GM12873 (cell line): Measurements from ENCODE around the gene NTRK2.

Experiments used
- CTCF ChIP-seq: IDR thresholded peaks from 2 replicates; pipeline ENCODE4 v1.5.1; 2012; ENCODE audit warnings: low read depth, mild to moderate bottlenecking, moderate library complexity, low read length, control low read depth; ENCODE audit not compliant: insufficient read depth; ENCODE audit errors: missing control alignments

Gene NTRK2

DNA sequence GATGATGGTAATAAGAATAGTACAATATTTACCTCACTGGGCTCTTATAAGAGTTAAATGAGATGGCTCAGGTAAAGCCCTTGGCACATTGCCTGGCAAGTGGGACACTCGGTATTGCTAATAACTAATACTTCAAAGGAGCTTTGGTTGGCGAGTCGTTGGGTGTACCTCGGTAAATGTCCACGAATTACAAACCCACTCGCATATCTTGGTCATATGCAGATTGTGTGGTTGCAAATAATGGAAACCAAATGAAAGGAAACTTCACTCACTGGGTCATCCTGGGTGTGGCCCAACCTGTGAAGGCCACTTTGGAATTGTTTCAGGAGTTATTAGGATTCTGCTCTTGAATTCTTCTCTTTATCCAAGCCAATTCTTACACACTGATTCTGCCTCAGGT lies 147.5 kb downstream of the NTRK2 start:
- no peak for TF ChIP-seq CTCF

DNA sequence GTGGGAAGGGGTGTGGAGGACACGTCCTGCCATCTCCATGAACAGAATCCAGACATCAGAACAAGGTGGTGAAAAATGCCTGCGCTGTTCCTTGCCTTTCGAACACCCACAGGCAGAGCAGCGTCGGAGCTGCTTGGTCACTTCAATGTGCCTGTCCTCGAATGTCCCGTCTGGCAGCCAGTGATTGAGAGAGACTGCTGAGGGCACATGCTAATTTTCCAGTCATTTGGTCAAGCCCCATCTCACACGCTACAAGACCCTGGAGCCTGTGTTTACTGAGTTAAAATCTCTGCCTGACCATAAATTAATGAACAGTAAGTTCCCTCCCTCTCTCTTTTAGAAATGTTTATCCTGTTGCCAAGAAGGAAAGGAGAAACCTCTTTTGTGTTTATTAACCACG lies 149.3 kb downstream of the NTRK2 start:
- TF ChIP-seq CTCF, result no peak

DNA sequence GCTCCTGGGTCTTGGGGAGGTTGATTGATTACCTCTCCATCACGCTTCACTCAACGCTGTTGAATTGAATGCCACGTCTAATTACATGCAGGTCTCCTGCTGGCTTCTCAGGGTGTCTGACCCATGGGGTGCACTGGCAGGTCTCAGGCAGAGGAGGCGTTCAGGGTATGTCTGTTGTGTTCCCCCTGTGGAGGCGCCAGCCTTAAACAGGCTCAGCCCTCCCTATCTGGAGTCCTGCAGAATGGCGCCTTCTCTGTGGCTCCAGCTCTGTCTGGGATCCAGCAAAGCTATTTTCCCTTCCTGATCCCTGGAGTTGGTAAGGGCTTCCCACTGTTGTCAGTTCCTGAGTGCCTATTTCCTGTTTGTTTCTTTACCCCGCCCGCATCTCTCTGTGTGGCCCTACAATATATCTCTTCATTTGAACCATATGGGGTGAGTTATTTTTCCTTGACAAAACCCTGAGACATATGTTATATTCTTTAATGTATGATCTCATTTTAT lies 150.0 kb downstream of the NTRK2 start:
- no peak for TF ChIP-seq CTCF

DNA sequence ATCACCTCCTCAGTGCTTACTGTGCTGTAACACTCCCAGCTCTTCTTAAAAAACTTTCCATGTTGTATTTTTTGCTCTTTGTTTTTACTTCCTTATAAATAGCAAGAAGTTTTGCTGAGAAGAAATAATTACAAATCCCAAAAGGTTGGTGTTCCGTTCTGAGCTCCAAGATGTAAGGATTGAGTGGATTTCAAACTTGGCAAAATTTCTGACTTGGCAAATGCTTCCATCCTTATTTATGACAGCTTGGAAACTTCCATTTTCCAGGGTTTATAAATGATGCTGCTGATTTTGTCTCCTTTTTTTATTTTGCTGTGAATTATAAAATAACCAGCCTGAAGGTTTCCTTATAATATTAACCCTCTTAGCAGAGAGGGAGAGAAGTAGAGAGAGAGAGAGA lies 151.9 kb downstream of the NTRK2 start:
- TF ChIP-seq CTCF, result no peak

- no peak for TF ChIP-seq CTCF
These were observed 153.2 kb downstream of the NTRK2 start for GRCh38 chr9:84822589-84823233.

- no peak for TF ChIP-seq CTCF
These were observed 154.1 kb downstream of the NTRK2 start for GRCh38 chr9:84823421-84824271.

GRCh38 chr9:84827216-84827765 lies 157.8 kb downstream of the NTRK2 start:
- TF ChIP-seq CTCF, result no peak
